ENCODE data around the gene EHBP1.
"Not testable (repeated sequence)": the region's sequence is repeated elsewhere in the genome, so short reads cannot be mapped to it uniquely, and the experiment has no call there.

EHBP1 gene

GRCh38 chr2:62732262-62732777, 26.8 kb downstream of the EHBP1 start:
- DNase-seq (ENCODE audit: low spot score) (no peak), FAIRE-seq (no peak)

- no peak for FAIRE-seq
- no peak for DNase-seq (ENCODE audit: low spot score)
These were observed 28.0 kb downstream of the EHBP1 start for GRCh38 chr2:62733546-62733945.

GRCh38 chr2:62736899-62737559, 31.5 kb downstream of the EHBP1 start:
- no peak for DNase-seq (ENCODE audit: low spot score)
- no peak for FAIRE-seq

GRCh38 chr2:62738981-62739936, 33.7 kb downstream of the EHBP1 start:
- no peak for FAIRE-seq
- no peak for DNase-seq (ENCODE audit: low spot score)

- no peak for DNase-seq (ENCODE audit: low spot score)
- FAIRE-seq, result no peak
These were observed 34.7 kb downstream of the EHBP1 start for GRCh38 chr2:62740221-62740620.

- FAIRE-seq (no peak), DNase-seq (ENCODE audit: low spot score) (no peak)
These were observed 35.6 kb downstream of the EHBP1 start for GRCh38 chr2:62741127-62741526.

GRCh38 chr2:62741954-62742722, 36.6 kb downstream of the EHBP1 start:
- FAIRE-seq (peak; percentile 58), DNase-seq (ENCODE audit: low spot score) (no peak)

- FAIRE-seq, result no peak
- no peak for DNase-seq (ENCODE audit: low spot score)
These were observed 38.0 kb downstream of the EHBP1 start for GRCh38 chr2:62743506-62743905.

GRCh38 chr2:62744603-62745002, 39.1 kb downstream of the EHBP1 start:
- FAIRE-seq (no peak), DNase-seq (ENCODE audit: low spot score) (no peak)

GRCh38 chr2:62745891-62746481, 40.5 kb downstream of the EHBP1 start:
- FAIRE-seq, result no peak
- DNase-seq (ENCODE audit: low spot score), result no peak

GRCh38 chr2:62747169-62747568, 41.7 kb downstream of the EHBP1 start:
- no peak for DNase-seq (ENCODE audit: low spot score)
- FAIRE-seq, result no peak

- no peak for DNase-seq (ENCODE audit: low spot score)
- FAIRE-seq, result no peak
These were observed 42.4 kb downstream of the EHBP1 start for GRCh38 chr2:62747876-62748275.

- not testable (repeated sequence) for DNase-seq (ENCODE audit: low spot score); FAIRE-seq
These were observed 43.6 kb downstream of the EHBP1 start for GRCh38 chr2:62749111-62749510.

- DNase-seq (ENCODE audit: low spot score) (no peak), FAIRE-seq (no peak)
These were observed 51.5 kb downstream of the EHBP1 start for GRCh38 chr2:62757029-62757428.

- FAIRE-seq, result no peak
- no peak for DNase-seq (ENCODE audit: low spot score)
These were observed 54.5 kb downstream of the EHBP1 start for GRCh38 chr2:62760026-62760425.

- FAIRE-seq (no peak), DNase-seq (ENCODE audit: low spot score) (no peak)
These were observed 55.0 kb downstream of the EHBP1 start for GRCh38 chr2:62760555-62760954.

GRCh38 chr2:62765619-62766376, 60.3 kb downstream of the EHBP1 start:
- DNase-seq (ENCODE audit: low spot score), result no peak
- FAIRE-seq, result no peak

- FAIRE-seq, result no peak
- DNase-seq (ENCODE audit: low spot score), result no peak
These were observed 63.1 kb downstream of the EHBP1 start for GRCh38 chr2:62768615-62769014.

GRCh38 chr2:62770629-62771028, 65.1 kb downstream of the EHBP1 start:
- FAIRE-seq, result no peak
- DNase-seq (ENCODE audit: low spot score), result no peak

- FAIRE-seq (no peak), DNase-seq (ENCODE audit: low spot score) (no peak)
These were observed 69.2 kb downstream of the EHBP1 start for GRCh38 chr2:62774555-62775366.

Measured in urothelium cell line (cell line).